GM19351 (cell line): Measurements from ENCODE around the gene SMIM10L1.

Experiments used
- ATAC-seq: cut with Tn5 transposase; IDR thresholded peaks from one replicate; pipeline ENCODE4 v1.9.1; 2021; ENCODE audit warnings: mild to moderate bottlenecking, moderate library complexity; ENCODE audit not compliant: unreplicated experiment

The SMIM10L1 gene

GRCh38 chr12:11183011-11183410 is 12.0 kb downstream of the SMIM10L1 start:
- ATAC-seq: no peak

DNA sequence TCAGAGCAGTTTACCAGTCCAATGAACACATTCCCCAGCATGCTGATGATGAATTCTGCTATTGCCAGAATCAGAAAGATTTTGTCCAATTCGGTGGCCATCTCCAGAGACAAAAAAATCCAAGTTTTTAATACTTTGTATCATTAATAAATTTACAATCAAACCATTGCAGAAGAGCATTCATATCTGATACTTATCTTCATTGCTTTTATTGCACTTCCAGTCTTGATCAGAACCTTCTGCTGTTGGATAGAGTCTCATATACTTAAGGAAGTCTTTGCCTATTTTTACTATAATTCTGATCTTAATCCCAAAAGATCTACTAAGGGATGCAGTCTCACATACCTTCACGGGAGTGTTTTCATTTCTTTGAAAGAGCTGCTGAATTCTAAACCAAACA is 15.8 kb downstream of the SMIM10L1 start, which contains the start of gene TAS2R42:
Gene TAS2R42 (minus strand): TSS at position 101 of the 400 bp plus-strand sequence. CDS start 0 bp downstream, at position 101.
- ATAC-seq: no peak

- ATAC-seq: no peak
Measured at GRCh38 chr12:11202811-11203210, 31.8 kb downstream of the SMIM10L1 start.

GRCh38 chr12:11204173-11204572 is 33.2 kb downstream of the SMIM10L1 start:
- ATAC-seq: no peak

DNA sequence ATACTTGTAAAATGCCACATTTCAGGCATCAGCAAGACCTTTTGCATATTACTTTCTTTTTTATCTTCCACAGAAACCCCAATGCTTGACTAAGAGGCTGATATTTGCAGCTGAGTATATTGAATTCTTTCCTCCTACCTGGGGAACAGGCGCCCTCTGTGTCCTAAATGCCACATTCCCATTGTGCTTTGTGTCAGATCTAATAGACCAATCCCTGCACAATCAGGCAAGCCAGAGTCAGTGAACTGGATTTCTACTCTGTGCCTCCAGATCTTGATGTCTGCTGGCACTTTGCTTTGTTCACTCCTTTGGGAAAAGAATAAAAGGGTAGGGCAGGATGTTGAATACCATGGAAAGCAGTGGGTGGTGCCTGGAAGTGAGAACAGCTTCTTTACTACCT is 38.1 kb downstream of the SMIM10L1 start:
- no peak for ATAC-seq
